ENCODE results near the gene USP8.

GRCh38 chr15:50411870-50412269 lies 12.3 kb upstream of the USP8 start:
- TF ChIP-seq CTCF (IDR thresholded peaks at IDR 0.05) (no peak), POLR2A (IDR thresholded peaks at IDR 0.05) (no peak)

Measured in lower leg skin (tissue), 3 donors.